Inflammatory macrophage treated with lipopolysaccharide for 4 hours (primary cell): ENCODE results near the gene NOVA2.

Source experiments
- DNase-seq: peaks from one replicate; pipeline ENCODE4 v3.0.0-alpha.2; 2020

The NOVA2 gene

GRCh38 chr19:45889210-45889885 lies 84.3 kb downstream of the NOVA2 start:
- DNase-seq, result no peak

- DNase-seq, result no peak
These were observed 86.4 kb downstream of the NOVA2 start for GRCh38 chr19:45887200-45887710.

- DNase-seq, result peak; percentile 93
These were observed 87.1 kb downstream of the NOVA2 start for GRCh38 chr19:45886427-45887199.

- peak; percentile 94 for DNase-seq
These were observed 87.9 kb downstream of the NOVA2 start, which contains the start of gene IRF2BP1 for GRCh38 chr19:45885556-45886426. IRF2BP1 (minus strand) TSS chr19:45886141; CDS start chr19:45885774, 367 bp downstream.

GRCh38 chr19:45884682-45885555 lies 88.7 kb downstream of the NOVA2 start:
- DNase-seq, result no peak

GRCh38 chr19:45883881-45884681 lies 89.6 kb downstream of the NOVA2 start:
- DNase-seq, result no peak
